Measurements from ENCODE around the gene NAV3. TPM values are rescaled to one million over a fixed set of nuclear protein-coding genes. Genes with fewer than 3 reads are reported as not detected.

The NAV3 gene
- total RNA-seq, 2 experiments from 2014 or later = not detected

GRCh38 chr12:78085542-78086182 is 255.0 kb downstream of the NAV3 start:
- no peak for TF ChIP-seq CTCF (IDR thresholded peaks at IDR 0.05)
- H3K4me1 Mint-ChIP-seq (ENCODE audit: low read depth) = no peaks in the 10 kb centered on the region
- H3K27me3 Mint-ChIP-seq = no peaks in the 10 kb centered on the region
- Histone ChIP-seq H3K36me3 (ENCODE audit: insufficient read depth, low read length) (no peaks in the 10 kb centered on the region), H3K27ac (ENCODE audit: low read depth in 1 of 2, low read length in 2 of 2) (no peak overlapping the region), H3K4me1 (ENCODE audit: insufficient read depth, low read length) (no peaks in the 10 kb centered on the region), H3K4me3 (ENCODE audit: low read length) (no peak overlapping the region), H3K9me3 (ENCODE audit: control insufficient read depth in 1 of 2, insufficient read depth in 1 of 2, low read length in 2 of 2) (no peaks in the 10 kb centered on the region), H3K27me3 (ENCODE audit: control insufficient read depth in 1 of 2, insufficient read depth in 2 of 2, low read length in 2 of 2) (no peaks in the 10 kb centered on the region)
- ATAC-seq (ENCODE audit: poor library complexity) = no peak
- no peak overlapping the region for H3K4me3 Mint-ChIP-seq
- intact Hi-C loops (cut with DNase I, micrococcal nuclease) = no loop called here
- peaks cover 6% of the 10 kb centered on the region for H3K9me3 Mint-ChIP-seq
- H3K27ac Mint-ChIP-seq = no peak overlapping the region
- POLR2A ChIA-PET = no interaction called here
- no peak for DNase-seq
- CTCF ChIA-PET = no interaction called here
- no peaks in the 10 kb centered on the region for H3K36me3 Mint-ChIP-seq (ENCODE audit: low read depth)

GRCh38 chr12:78086553-78087362 is 256.1 kb downstream of the NAV3 start:
- ATAC-seq (ENCODE audit: poor library complexity) = no peak

GRCh38 chr12:78087363-78087675 is 256.6 kb downstream of the NAV3 start:
- ATAC-seq (ENCODE audit: poor library complexity) (no peak), DNase-seq (no peak)
- H3K9me3 Mint-ChIP-seq = peaks cover 6% of the 10 kb centered on the region
- intact Hi-C loops (cut with DNase I, micrococcal nuclease) = no loop called here
- H3K4me3 Mint-ChIP-seq = no peak overlapping the region
- H3K27ac Mint-ChIP-seq = no peak overlapping the region
- no peaks in the 10 kb centered on the region for H3K4me1 Mint-ChIP-seq (ENCODE audit: low read depth)
- peaks cover 0 to 4% of the 10 kb centered on the region in 2 experiments for H3K9me3 ChIP-seq (ENCODE audit: control insufficient read depth in 1 of 2, insufficient read depth in 1 of 2, low read length in 2 of 2)
- no peaks in the 10 kb centered on the region for H3K4me1 ChIP-seq (ENCODE audit: insufficient read depth, low read length)
- CTCF ChIA-PET = no interaction called here
- no peaks in the 10 kb centered on the region for H3K36me3 Mint-ChIP-seq (ENCODE audit: low read depth)
- TF ChIP-seq CTCF (IDR thresholded peaks at IDR 0.05) = no peak
- no peak overlapping the region for H3K27ac ChIP-seq (ENCODE audit: low read depth in 1 of 2, low read length in 2 of 2)
- no peaks in the 10 kb centered on the region for H3K27me3 ChIP-seq (ENCODE audit: control insufficient read depth in 1 of 2, insufficient read depth in 2 of 2, low read length in 2 of 2)
- no peaks in the 10 kb centered on the region for H3K36me3 ChIP-seq (ENCODE audit: insufficient read depth, low read length)
- POLR2A ChIA-PET = no interaction called here
- no peak overlapping the region for H3K4me3 ChIP-seq (ENCODE audit: low read length)
- no peaks in the 10 kb centered on the region for H3K27me3 Mint-ChIP-seq

More at GRCh38 chr12:78086553-78087362, 256.1 kb downstream of the NAV3 start:
- Histone ChIP-seq H3K27ac (ENCODE audit: low read depth in 1 of 2, low read length in 2 of 2) (no peak overlapping the region), H3K9me3 (ENCODE audit: control insufficient read depth in 1 of 2, insufficient read depth in 1 of 2, low read length in 2 of 2) (peaks cover 0 to 4% of the 10 kb centered on the region in 2 experiments), H3K27me3 (ENCODE audit: control insufficient read depth in 1 of 2, insufficient read depth in 2 of 2, low read length in 2 of 2) (no peaks in the 10 kb centered on the region), H3K4me3 (ENCODE audit: low read length) (no peak overlapping the region), H3K36me3 (ENCODE audit: insufficient read depth, low read length) (no peaks in the 10 kb centered on the region), H3K4me1 (ENCODE audit: insufficient read depth, low read length) (no peaks in the 10 kb centered on the region)
- CTCF ChIA-PET = no interaction called here
- POLR2A ChIA-PET = no interaction called here
- intact Hi-C loops (cut with DNase I, micrococcal nuclease) = no loop called here
- H3K36me3 Mint-ChIP-seq (ENCODE audit: low read depth) = no peaks in the 10 kb centered on the region
- peaks cover 6% of the 10 kb centered on the region for H3K9me3 Mint-ChIP-seq
- H3K27ac Mint-ChIP-seq = no peak overlapping the region
- no peak for TF ChIP-seq CTCF (IDR thresholded peaks at IDR 0.05)
- no peak for DNase-seq
- no peaks in the 10 kb centered on the region for H3K27me3 Mint-ChIP-seq
- no peak overlapping the region for H3K4me3 Mint-ChIP-seq
- no peaks in the 10 kb centered on the region for H3K4me1 Mint-ChIP-seq (ENCODE audit: low read depth)
